ENCODE data around the gene PPP1R1B. TPM values are rescaled to one million over a fixed set of nuclear protein-coding genes. Genes with fewer than 3 reads are reported as not detected.

Gene PPP1R1B
- polyA plus RNA-seq, 1 donor (not counting 4 experiments of a cell fraction or from before 2014, with no cell fraction given), result 0.18 TPM

GRCh38 chr17:39673335-39674081, 46.8 kb downstream of the PPP1R1B start:
- peaks cover 2% of the 10 kb centered on the region for H3K4me1 ChIP-seq (ENCODE audit: control insufficient read depth, extremely low read depth, insufficient read depth, low read length)
- no peak overlapping the region for H3K4me2 ChIP-seq (ENCODE audit: control insufficient read depth, extremely low read depth, insufficient read depth, low read depth, low read length)
- FAIRE-seq (no peak), DNase-seq (ENCODE audit: low read depth, low spot score) (no peak)
- no peaks in the 10 kb centered on the region for H3K36me3 ChIP-seq (ENCODE audit: control insufficient read depth in 2 of 2, extremely low read depth in 1 of 2, insufficient read depth in 2 of 2, low read length in 2 of 2)
- H3K27me3 ChIP-seq (ENCODE audit: control insufficient read depth, extremely low read depth, insufficient read depth, low read length), result peaks cover 20% of the 10 kb centered on the region
- dilution Hi-C loops (cut with MboI; ENCODE audit: extremely low pct_ligation_motif_present, low sequenced_read_pairs), result no loop called here
- H2AFZ ChIP-seq (ENCODE audit: control insufficient read depth, low read length), result no peak overlapping the region
- no peaks in the 10 kb centered on the region for H3K79me2 ChIP-seq (ENCODE audit: control insufficient read depth, insufficient read depth, low read length)
- no peaks in the 10 kb centered on the region for H3K9me1 ChIP-seq (ENCODE audit: control insufficient read depth, extremely low read depth, insufficient read depth, low read length)
- no peak overlapping the region for H3K4me3 ChIP-seq (ENCODE audit: control insufficient read depth in 2 of 3, extremely low read depth in 1 of 3, insufficient read depth in 2 of 3, low read depth in 1 of 3, low read length in 3 of 3)
- H4K20me1 ChIP-seq (ENCODE audit: control insufficient read depth, extremely low read depth, insufficient read depth, low read length), result no peaks in the 10 kb centered on the region
- no peaks in the 10 kb centered on the region for H3K9me3 ChIP-seq (ENCODE audit: control insufficient read depth, low read depth, low read length)
- no peak for TF ChIP-seq EZH2 (IDR thresholded peaks at IDR 0.05; ENCODE audit: low read length)
- TF ChIP-seq, protein P1, sequence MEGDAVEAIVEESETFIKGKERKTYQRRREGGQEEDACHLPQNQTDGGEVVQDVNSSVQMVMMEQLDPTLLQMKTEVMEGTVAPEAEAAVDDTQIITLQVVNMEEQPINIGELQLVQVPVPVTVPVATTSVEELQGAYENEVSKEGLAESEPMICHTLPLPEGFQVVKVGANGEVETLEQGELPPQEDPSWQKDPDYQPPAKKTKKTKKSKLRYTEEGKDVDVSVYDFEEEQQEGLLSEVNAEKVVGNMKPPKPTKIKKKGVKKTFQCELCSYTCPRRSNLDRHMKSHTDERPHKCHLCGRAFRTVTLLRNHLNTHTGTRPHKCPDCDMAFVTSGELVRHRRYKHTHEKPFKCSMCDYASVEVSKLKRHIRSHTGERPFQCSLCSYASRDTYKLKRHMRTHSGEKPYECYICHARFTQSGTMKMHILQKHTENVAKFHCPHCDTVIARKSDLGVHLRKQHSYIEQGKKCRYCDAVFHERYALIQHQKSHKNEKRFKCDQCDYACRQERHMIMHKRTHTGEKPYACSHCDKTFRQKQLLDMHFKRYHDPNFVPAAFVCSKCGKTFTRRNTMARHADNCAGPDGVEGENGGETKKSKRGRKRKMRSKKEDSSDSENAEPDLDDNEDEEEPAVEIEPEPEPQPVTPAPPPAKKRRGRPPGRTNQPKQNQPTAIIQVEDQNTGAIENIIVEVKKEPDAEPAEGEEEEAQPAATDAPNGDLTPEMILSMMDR (optimal IDR thresholded peaks at IDR 0.05 in 1 of 3, IDR thresholded peaks at IDR 0.05 in 1 of 3, conservative IDR thresholded peaks at IDR 0.05 in 1 of 3; ENCODE audit: extremely low read depth in 1 of 3, insufficient read depth in 2 of 3, low read length in 3 of 3), result no peak
- no peak overlapping the region for H3K27ac ChIP-seq (ENCODE audit: control insufficient read depth, insufficient read depth, low read length)
- H3K9ac ChIP-seq (ENCODE audit: control insufficient read depth, extremely low read depth, insufficient read depth, low read length), result no peak overlapping the region

DNA sequence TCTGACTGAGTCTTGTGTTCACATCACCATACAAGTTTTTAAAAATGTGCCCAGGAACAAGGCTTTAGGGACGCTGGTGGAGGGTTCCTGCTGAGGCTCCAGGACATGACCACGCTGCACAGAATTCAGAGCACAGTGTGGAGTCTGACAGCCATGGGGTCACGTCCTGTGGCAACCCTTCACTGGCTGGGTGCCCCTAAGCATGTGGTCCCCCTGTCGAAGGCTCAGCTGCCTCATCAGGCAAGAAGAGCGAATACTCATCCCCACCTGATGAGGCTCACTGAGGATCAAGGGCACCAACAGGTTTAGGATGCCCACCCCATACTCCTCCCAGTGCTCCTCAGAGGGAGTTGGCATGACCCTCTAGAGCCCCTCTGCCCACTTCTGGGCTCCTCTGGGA, 47.4 kb downstream of the PPP1R1B start:
- H4K20me1 ChIP-seq (ENCODE audit: control insufficient read depth, extremely low read depth, insufficient read depth, low read length), result no peaks in the 10 kb centered on the region
- no peak for FAIRE-seq
- H3K4me3 ChIP-seq (ENCODE audit: control insufficient read depth in 2 of 3, extremely low read depth in 1 of 3, insufficient read depth in 2 of 3, low read depth in 1 of 3, low read length in 3 of 3), result no peak overlapping the region
- H3K27ac ChIP-seq (ENCODE audit: control insufficient read depth, insufficient read depth, low read length), result no peak overlapping the region
- no peak overlapping the region for H3K9ac ChIP-seq (ENCODE audit: control insufficient read depth, extremely low read depth, insufficient read depth, low read length)
- dilution Hi-C loops (cut with MboI; ENCODE audit: extremely low pct_ligation_motif_present, low sequenced_read_pairs), result no loop called here
- no peaks in the 10 kb centered on the region for H3K79me2 ChIP-seq (ENCODE audit: control insufficient read depth, insufficient read depth, low read length)
- no peak overlapping the region for H2AFZ ChIP-seq (ENCODE audit: control insufficient read depth, low read length)
- no peak for TF ChIP-seq EZH2 (IDR thresholded peaks at IDR 0.05; ENCODE audit: low read length)
- TF ChIP-seq, protein P1 (optimal IDR thresholded peaks at IDR 0.05 in 1 of 3, IDR thresholded peaks at IDR 0.05 in 1 of 3, conservative IDR thresholded peaks at IDR 0.05 in 1 of 3; ENCODE audit: extremely low read depth in 1 of 3, insufficient read depth in 2 of 3, low read length in 3 of 3), result no peak
- no peaks in the 10 kb centered on the region for H3K9me1 ChIP-seq (ENCODE audit: control insufficient read depth, extremely low read depth, insufficient read depth, low read length)
- H3K27me3 ChIP-seq (ENCODE audit: control insufficient read depth, extremely low read depth, insufficient read depth, low read length), result peaks cover 16% of the 10 kb centered on the region
- no peak overlapping the region for H3K4me2 ChIP-seq (ENCODE audit: control insufficient read depth, extremely low read depth, insufficient read depth, low read depth, low read length)
- no peaks in the 10 kb centered on the region for H3K36me3 ChIP-seq (ENCODE audit: control insufficient read depth in 2 of 2, extremely low read depth in 1 of 2, insufficient read depth in 2 of 2, low read length in 2 of 2)
- no peaks in the 10 kb centered on the region for H3K9me3 ChIP-seq (ENCODE audit: control insufficient read depth, low read depth, low read length)
- H3K4me1 ChIP-seq (ENCODE audit: control insufficient read depth, extremely low read depth, insufficient read depth, low read length), result no peaks in the 10 kb centered on the region
- no peak for DNase-seq (ENCODE audit: low read depth, low spot score)
